GM19043 (cell line): ENCODE measurements around the gene LMAN2L.

Experiments
- ATAC-seq: cut with Tn5 transposase; IDR thresholded peaks from one replicate; pipeline ENCODE4 v1.9.1; 2021; ENCODE audit warnings: low read depth; ENCODE audit not compliant: unreplicated experiment

Gene LMAN2L, protein sequence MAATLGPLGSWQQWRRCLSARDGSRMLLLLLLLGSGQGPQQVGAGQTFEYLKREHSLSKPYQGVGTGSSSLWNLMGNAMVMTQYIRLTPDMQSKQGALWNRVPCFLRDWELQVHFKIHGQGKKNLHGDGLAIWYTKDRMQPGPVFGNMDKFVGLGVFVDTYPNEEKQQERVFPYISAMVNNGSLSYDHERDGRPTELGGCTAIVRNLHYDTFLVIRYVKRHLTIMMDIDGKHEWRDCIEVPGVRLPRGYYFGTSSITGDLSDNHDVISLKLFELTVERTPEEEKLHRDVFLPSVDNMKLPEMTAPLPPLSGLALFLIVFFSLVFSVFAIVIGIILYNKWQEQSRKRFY

DNA sequence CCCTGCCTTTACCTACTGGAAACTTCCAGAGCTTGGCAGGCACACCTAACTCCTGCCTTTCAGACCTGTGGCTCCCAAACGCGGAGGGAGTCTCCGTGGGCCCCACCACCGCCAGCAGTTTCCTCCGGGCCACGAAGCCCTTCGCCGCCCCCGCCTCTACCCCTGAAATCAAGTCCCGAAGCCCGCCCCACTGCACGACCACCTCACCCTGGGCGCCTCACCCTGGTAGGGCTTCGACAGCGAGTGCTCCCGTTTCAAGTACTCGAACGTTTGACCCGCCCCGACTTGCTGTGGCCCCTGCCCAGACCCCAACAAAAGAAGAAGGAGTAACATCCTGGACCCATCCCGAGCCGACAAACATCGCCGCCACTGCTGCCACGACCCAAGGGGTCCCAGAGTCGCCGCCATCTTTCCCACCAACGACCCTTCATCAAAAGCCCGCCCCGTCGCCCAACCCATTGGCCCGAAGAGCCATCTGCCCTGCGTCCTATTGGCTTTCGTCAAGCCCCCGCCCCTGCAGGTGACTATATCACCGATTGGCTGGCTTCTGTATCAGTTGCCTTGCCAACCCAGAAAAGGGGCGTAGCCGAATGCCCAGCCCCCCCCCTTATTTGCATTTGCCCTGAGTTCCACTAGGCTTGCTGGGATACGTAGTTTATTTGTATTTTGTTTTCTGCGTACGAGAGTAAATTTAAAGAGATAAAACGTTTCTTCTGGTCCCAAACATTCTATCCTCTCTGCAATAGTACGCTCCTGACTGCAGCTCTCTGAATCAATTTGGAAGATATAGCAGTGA lies at the start of gene LMAN2L:
Gene LMAN2L, minus strand, starts transcription at position 432 of the 796 bp plus-strand sequence. Its CDS starts 24 bp downstream, at position 408.
- peak; percentile 100 for ATAC-seq

DNA sequence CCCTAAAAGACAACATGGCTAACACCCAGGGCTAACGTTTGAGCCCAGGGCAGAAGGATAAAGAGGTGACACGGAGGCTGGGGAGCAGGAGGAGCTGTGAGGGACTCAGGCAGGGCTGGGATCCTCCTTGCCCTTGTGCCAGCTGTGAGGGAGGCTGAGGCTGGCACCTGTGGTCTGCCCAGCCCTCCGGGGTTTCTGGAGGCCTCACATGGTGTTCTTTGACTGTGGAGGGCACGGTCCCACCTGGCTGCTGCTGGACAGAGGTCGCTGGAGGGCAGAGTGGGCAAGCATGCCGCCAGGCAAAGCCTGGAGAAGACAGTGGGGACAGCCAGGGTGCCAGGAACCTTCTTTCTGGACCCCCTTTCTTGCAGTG lies 49.4 kb upstream of the LMAN2L start:
- ATAC-seq = no peak

DNA sequence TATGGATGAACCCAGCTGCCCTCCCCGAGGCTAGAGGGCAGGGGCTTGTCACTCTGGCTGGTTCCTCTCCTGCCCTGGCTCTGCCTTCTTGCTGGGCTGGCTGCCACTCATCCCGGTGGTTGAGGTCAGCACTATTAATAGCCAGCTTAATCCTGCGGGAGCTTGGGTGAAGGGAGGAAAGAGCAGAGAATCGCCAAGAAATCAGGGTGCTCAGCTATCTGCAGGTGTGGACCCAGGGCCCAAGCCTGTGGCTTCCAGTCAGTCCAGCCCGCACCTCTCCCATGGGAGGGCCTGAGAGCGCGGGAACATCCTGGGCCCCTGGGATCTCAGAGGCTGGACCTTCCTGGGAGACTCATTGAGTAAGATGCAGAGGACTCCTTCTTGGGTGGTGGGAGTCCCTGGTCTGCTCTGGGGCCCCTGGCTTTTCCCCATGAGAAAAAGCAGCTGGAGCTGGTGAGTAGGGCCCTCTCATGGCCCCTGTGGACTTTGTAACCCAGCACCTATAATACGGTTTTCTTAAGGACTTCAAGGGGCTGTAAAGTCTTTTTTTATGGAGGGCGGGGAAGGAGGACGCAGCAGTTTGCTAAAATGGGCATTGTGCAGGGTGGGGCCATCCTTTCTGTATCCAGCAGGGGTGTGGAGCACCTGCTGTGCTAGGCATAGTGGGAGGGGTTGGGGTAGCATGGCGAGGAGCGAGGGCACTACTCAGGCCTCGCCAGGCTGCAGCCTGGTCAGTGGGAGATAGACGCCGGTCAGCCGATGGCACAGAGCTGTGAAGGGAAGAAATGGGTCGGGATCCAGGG lies 48.8 kb upstream of the LMAN2L start:
- no peak for ATAC-seq

DNA sequence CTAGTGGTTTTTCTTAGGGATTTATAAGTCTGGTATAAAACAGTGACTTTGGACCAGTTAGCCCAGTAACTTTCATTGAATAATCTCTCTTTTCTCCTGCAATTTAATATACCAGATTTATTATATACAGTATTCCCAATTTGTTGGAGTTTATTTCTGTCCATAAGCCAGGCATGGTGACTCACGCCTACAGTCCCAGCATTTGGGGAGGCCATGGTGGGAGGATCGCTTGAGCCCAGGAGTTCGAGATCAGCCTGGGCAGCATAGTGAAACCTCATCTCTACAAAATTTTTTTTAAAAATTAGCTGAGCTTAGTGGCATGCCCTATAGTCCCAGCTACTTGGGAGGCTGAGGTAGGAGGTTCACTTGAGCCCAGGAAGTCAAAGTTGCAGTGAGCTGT lies 47.5 kb upstream of the LMAN2L start:
- ATAC-seq = no peak

DNA sequence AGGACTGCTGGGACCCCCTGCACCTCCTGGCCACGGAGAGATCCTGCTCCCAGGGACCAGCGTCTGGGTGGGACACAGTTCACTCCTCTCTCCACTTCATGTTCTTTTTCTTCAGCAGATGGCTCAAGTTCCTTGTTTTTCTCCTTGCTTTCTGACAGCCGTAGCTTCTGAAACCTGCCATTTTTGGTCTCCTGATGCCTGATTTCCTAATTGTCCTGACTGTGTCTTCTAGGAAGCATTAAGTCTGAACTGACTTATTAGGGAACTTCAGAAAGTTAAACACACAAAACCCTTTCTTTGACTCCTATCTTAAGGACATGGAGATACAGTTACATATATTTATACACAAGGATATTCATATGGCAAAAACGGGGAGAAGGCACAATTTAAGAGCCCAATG lies 43.5 kb upstream of the LMAN2L start:
- ATAC-seq = no peak

DNA sequence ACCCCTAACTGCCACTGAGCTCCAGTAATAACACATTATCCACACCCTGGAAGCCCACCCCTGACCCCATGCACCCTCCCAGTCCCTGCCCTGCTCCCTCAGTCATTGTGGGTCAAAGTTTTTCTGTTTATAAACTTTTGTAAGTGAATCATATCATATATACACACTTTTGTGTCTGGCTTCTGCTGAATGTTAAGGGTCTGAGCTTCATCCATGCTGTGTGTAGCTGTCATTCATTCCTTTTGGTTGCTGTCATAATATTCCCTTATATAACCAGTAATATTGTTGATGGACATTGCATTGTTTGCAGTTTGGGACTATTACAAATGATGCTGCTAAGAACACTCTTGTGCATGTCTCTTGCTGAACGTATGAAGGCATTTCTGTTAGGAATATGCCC lies 35.3 kb upstream of the LMAN2L start:
- ATAC-seq = no peak

DNA sequence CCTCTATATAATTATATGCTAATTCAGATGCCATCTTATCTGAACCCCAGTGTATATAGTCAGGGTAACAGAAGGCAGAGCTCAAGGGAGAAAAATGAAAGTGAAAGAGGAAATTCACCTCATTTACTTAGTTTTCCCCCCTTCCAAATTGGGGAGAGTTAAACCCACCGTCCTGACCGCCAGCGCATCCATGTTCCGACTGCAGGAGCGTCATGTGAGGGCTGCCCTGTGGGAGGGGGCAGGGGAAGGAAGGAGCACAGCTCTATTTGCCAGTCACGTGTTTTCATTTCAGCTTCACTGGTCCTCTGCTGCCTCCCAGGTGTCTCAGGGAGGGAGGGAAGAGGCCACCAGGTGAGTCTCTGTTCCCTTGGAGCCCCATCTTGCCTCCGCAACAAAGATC lies 34.1 kb upstream of the LMAN2L start:
- no peak for ATAC-seq

DNA sequence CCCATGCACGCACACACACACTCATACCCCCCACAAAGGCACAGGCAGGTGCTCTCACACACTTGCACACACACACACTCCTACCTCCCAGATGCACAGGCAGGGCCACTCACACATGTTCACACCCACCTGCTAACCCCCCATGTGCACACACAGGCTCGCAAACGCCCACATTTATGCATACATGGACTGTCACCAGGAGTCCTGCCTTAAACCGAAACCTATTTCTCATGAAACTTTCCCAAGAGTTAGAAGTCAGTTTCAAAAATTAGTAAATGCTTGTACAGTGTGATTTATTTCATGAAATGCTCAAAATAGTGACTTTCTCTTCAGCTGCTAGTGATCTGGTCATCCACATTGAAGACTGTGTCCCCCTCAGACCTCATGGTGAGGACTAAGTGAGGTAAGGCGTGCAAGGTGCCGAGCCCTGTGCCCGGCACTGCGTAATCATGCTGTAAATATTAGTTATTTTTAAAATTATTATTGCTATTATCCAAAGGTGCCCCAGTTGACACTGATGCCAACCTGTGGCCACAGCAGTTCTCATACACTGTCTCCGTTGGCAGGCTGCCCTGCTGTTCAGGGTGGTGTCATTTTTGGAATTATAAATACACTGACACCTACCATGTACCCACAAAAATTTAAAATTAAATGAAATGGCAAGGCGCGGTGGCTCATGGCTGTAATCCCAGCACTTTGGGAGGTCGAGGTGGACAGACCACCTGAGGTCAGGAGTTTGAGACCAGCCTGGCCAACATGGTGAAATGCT lies 33.2 kb upstream of the LMAN2L start:
- no peak for ATAC-seq

DNA sequence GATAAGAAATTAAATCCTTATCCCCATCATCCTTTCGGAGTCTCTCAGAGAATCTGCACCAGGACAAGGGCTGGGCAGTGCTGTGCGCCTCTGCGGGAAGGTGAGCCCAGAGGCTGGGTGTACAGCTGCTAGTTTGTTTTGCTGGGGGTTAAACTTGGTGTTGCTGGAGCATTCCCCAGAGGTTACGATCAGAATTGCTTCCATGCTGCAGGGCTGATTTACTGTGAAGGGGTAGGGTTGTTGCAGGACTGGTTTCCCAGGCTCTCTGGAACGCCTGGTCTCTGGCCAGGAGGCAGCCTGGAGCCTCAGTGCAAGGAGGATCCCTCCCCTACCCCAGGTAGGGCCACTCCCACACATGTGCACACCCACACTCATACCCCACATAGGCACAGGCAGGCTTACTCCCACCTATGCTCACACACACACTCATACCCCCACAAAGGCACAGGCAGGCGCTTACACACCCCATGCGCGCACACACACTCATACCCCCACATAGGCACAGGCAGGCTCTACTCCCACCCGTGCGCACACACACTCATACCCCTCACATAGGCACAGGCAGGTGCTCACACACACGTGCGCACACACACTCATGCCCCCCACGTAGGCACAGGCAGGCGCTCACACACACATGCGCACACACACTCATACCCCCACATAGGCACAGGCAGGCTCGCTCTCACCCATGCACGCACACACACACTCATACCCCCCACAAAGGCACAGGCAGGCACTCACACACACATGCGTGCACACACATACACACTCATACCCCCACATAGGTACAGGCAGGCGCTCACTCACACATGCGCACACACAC lies 32.1 kb upstream of the LMAN2L start:
- no peak for ATAC-seq

DNA sequence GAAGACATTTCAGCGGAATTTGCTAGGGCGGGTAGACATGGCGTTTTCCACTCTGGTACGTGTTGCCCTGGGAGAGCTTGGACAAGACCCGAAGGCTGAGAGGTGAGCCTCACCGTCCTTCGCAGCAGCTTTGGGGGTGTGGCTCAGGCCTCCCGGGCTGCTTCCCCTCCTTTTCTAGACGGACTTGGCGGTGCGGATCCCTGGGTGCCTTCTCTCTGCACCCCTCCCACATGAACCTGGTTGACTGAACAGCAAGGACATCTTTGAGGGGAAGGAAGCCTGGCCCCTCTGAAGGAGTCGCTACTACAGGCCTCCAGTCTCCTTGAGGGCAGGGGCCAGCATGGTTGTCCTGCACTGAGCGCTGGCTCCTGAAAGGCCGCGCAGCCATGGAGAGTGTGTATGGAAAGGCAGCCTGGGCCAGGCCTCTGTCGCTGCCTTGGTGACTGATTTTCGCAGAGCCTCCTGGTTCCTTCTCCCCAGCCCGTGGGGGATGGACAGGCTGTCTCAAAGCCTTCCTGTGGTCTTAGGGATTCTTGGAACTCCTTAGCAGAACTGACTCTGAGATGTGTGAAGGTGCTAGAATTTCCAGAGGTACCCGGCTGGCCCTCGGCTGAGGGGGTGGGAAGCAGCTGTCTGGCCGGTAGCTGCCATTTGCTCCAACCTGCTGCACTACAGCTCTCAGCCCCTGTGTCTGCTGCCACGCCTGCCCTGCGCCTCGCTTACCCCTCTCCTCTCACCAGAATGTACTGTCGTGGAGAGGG lies 30.8 kb upstream of the LMAN2L start:
- ATAC-seq = no peak

DNA sequence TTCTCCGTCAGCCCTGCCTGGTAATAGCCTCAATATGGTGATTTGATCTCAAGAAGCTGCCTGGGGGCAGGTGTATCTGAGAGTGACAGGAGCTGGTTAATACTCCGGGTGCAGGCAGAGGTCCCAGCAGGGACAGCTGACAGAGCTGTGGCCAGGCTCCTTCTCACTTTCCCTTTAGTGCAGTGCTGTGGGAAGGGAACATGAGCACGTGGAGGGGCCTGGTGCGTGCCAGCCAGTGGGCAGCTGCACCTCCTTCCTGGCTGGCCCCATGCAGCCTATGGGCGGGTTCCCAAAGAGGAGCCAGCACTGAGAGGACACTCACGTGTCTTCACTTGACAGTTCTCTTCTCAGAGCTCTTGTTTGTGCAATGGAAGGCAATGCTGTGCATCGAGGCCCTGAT lies 29.9 kb upstream of the LMAN2L start:
- no peak for ATAC-seq

DNA sequence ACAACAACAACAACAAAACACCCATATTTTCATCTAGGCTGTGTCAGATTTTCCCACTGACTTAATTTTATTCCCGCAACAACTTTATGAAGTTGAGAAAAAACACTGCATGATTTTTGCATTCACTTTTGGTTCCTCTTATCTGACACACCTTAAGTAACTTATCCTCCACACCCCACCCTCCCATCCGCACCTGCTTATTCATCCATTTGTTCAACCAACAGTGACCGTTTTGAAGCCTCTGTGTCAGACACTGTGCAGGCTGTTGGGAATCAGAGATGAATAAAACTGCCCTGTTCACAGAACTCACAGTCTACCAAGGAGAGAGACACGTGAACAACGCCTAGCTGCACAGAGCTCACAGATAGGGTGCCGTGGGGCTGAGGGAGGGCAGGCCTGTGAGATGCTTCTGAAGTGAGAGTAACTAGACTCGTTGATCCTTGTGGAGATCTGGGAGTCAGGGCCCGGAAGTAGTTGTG lies 28.3 kb upstream of the LMAN2L start:
- ATAC-seq = no peak

DNA sequence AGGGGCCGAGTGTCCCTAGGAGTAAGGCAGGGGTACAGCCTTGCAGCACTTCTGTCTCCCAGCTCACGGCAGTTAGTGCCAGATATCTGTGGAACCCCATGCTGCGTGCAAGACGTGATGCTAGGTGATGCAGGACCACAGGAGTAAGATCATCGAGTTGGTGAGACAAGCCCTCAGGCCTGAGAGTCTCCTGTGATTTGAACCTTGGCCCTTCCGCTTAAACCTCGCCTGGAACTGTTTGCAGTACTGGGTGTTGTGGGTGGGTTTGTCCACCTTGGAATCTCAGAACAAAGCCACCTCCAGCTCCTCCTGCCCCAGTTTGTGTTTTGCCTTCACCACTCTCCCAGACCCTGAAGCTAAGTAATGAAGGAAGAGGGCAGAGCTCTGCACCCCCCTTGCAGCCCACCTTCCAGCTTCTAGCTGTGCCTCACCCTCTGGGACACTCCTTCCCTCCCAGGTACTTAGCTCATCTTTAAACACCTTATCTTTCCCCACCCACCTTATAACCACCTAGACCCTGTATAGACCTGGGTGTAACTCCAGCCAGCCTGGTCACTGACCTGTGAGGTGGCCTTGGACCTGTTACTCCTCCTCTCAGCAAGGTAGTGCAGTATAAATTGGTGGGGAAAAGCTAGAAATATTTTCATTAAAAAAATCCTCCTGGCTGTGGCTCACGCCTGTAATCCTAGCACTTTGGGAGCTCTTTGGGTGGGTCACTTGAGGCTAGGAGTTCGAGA lies 27.4 kb upstream of the LMAN2L start:
- ATAC-seq = no peak

DNA sequence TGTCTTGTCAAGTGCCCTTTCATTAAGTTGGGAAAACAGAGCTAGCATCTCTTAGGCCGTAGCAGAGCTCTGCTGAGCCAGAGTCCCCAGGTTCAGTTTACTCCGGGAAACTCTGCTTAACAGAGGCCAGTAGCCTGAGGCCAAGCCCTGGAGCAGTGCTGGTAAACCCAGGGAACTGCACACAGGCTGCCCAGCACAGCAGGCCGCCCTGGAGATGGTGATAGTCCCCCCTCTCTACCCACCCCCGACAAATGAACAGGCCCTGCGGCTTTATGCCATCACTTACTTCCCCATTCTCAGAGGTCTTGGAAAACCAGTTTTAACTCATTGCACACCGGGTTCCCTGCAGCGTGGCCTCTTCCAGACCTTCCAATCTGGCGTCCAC lies 24.4 kb upstream of the LMAN2L start:
- no peak for ATAC-seq

DNA sequence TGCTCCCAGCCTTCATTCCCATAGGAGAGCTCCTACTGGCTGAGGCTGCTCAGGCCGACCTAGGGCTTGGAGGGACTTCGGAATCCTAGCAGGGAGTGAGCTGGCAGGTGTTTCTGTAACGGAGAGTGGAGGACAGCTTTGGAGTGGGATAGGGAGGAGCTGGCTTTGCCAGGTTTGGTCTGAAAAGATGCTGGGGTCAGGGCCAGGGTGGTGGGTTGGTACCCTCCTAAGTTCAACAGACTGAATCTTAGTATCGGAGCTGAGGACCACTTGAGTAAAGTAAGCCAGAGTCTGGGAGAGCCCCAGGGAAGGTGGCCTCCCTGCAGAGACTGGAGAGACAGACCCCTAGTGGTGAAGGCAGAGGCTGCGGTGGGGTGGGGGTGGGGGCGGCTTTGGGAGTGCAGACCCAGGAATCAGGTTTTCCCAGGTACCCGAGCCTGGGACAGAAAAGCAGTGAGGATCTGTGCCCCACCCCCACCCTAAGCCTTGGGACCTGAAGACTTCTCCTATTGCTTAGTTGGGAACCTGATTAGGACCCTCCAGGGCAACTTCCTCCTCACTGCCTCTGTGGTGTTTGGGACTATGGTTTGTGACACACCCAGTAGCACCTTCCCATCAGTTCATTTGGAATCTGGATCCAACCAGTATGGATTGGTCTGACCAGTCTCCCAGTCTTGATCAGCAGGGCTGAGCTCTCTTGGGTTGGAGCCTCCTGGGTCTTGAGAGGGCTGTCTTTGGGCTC lies 23.8 kb upstream of the LMAN2L start:
- no peak for ATAC-seq

DNA sequence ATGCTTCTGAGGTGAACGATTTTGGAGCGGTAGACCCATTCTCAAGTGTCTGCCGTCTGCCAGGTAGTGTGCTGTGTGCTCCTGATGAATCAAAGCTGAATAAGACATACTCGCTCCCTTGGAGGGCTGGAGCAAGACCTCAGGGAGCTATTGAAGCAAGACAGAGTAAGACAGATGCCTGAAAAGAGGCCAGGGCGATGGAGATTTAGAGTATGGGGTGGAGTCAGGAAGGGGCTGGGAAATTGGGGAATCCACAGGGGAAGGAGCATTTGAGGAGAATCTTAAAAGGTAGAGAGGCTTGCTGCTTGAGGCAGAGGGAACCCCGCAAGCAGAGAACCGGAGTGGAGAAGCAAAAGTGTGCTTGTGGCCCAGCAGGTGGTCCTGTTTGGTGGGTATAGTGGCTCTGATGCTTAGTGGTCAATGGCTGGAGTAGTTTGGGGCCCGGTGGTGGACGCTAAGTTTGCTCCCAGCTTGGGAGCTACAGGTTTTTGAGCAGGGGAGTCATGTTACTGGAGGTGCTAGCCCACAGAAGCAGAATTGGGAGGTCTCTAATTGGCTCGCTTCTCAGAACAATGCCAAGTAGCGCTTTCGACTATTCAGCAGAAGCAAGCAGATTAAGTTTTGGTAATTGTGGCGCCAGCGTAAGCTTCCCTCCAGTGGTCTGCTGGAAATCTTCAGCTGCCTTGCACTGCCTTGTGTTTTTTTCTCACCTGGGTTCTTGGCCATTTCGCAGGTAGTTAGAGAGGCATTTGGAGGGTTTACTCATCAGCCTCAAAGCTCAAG lies 22.9 kb upstream of the LMAN2L start:
- no peak for ATAC-seq
